AG09309 (cell line): ENCODE results near the gene SERPINB1.
A peak's percentile ranks its signal among the peaks of the same experiment; 100 is the strongest.
"Not testable (repeated sequence)": the region's sequence is repeated elsewhere in the genome, so short reads cannot be mapped to it uniquely, and the experiment has no call there.

Experiments used
- DNase-seq: peaks from one replicate; pipeline ENCODE4 v3.0.0-alpha.2; 2010; ENCODE audit warnings: low read depth
- H3K4me3 ChIP-seq: 2 replicates; pipeline ENCODE4 v1.5.1; 2011; ENCODE audit warnings: mild to moderate bottlenecking, low read depth, low read length, moderate library complexity; ENCODE audit not compliant: control insufficient read depth
- CTCF ChIP-seq: IDR thresholded peaks from 2 replicates; pipeline ENCODE4 v1.5.1; 2011; ENCODE audit warnings: mild to moderate bottlenecking, low read depth, low read length, inconsistent platforms; ENCODE audit not compliant: insufficient read depth, control insufficient read depth; ENCODE audit errors: missing control alignments

SERPINB1 gene

GRCh38 chr6:2859185-2859700 is 17.6 kb upstream of the SERPINB1 start:
- H3K4me3 ChIP-seq, result no peak overlapping the region
- no peak for TF ChIP-seq CTCF
- no peak for DNase-seq

- DNase-seq, result no peak
- TF ChIP-seq CTCF, result no peak
- no peak overlapping the region for H3K4me3 ChIP-seq
Observed at GRCh38 chr6:2857580-2858337, 16.1 kb upstream of the SERPINB1 start.

GRCh38 chr6:2857185-2857579 is 15.5 kb upstream of the SERPINB1 start:
- no peak overlapping the region for H3K4me3 ChIP-seq
- DNase-seq, result no peak
- no peak for TF ChIP-seq CTCF

GRCh38 chr6:2855061-2855519 is 13.4 kb upstream of the SERPINB1 start:
- no peak for TF ChIP-seq CTCF
- DNase-seq, result no peak
- H3K4me3 ChIP-seq, result no peak overlapping the region

GRCh38 chr6:2854396-2854982 is 12.8 kb upstream of the SERPINB1 start:
- TF ChIP-seq CTCF, result no peak
- peak overlapping the region; percentile 43 for H3K4me3 ChIP-seq
- no peak for DNase-seq

GRCh38 chr6:2853769-2854395 is 12.2 kb upstream of the SERPINB1 start:
- peak; percentile 40 for TF ChIP-seq CTCF
- DNase-seq, result no peak
- peak overlapping the region; percentile 43 for H3K4me3 ChIP-seq

GRCh38 chr6:2853378-2853768 is 11.7 kb upstream of the SERPINB1 start:
- DNase-seq, result not testable (repeated sequence)
- peak overlapping the region; percentile 43 for H3K4me3 ChIP-seq
